Astrocyte (in vitro differentiated cells and primary cell): ENCODE results near the gene ENTR1.

Experiments used
- EZH2 ChIP-seq: IDR thresholded peaks from 2 replicates; pipeline ENCODE4 v1.6.1; 2012; ENCODE audit warnings: mild to moderate bottlenecking, low read length, inconsistent platforms; ENCODE audit not compliant: insufficient read depth
- TF ChIP-seq, protein P1 (sequence below): IDR thresholded peaks from 2 replicates; pipeline ENCODE4 v1.5.1; 2011; ENCODE audit warnings: low read depth, mild to moderate bottlenecking, inconsistent platforms, low read length, moderate library complexity; ENCODE audit not compliant: insufficient read depth

DNA sequence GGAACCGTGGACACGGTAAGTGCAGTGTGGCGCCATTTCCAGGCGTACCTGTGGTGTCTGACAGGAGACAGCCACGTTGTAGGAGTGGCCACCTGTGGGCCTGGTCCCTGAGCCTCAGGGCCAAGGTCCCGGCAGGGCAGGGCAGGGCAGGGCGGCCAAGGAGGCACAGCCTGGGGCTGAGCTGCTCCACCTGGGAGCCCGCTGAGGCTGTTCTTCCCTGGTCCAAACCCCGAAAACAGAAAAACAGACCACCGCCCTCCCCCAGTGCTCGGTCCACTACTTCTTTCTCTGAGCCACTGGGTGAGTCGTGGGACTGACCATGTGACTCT is 8.6 kb upstream of the ENTR1 start:
- TF ChIP-seq, protein P1, sequence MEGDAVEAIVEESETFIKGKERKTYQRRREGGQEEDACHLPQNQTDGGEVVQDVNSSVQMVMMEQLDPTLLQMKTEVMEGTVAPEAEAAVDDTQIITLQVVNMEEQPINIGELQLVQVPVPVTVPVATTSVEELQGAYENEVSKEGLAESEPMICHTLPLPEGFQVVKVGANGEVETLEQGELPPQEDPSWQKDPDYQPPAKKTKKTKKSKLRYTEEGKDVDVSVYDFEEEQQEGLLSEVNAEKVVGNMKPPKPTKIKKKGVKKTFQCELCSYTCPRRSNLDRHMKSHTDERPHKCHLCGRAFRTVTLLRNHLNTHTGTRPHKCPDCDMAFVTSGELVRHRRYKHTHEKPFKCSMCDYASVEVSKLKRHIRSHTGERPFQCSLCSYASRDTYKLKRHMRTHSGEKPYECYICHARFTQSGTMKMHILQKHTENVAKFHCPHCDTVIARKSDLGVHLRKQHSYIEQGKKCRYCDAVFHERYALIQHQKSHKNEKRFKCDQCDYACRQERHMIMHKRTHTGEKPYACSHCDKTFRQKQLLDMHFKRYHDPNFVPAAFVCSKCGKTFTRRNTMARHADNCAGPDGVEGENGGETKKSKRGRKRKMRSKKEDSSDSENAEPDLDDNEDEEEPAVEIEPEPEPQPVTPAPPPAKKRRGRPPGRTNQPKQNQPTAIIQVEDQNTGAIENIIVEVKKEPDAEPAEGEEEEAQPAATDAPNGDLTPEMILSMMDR: no peak
- no peak for TF ChIP-seq EZH2
